HG03108 (cell line): ENCODE data around the gene SYT1.
"Not testable (repeated sequence)": the region's sequence is repeated elsewhere in the genome, so short reads cannot be mapped to it uniquely, and the experiment has no call there.

Source experiments
- ATAC-seq: cut with Tn5 transposase; IDR thresholded peaks from one replicate; pipeline ENCODE4 v1.9.1; 2021; ENCODE audit warnings: moderate library complexity; ENCODE audit not compliant: unreplicated experiment

Gene SYT1

DNA sequence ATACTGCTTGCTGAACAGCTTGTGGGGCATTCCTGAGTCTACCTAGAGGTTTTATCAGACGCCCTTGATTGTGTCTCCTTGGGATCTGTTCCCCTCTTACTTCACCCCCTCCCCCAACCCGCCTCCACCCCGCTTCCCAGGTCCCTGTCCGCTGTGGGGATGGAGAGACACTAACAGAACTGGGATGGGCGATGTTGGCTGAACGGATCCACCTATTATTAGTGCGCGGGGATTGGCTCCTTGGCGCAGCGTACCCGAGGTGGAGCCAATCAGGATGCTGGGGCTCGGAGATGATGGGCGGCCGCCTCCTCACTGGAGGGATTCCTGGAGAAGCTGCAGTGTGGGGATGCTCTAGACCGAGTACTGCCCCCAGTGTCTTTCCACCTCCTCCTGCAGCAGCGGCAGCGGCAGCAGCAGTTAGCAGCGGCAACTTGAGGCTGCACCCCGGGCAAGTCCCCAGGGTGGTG is at the start of gene SYT1:
SYT1 (plus strand) TSS at position 372 of the 467 bp plus-strand sequence.
- ATAC-seq = no peak

DNA sequence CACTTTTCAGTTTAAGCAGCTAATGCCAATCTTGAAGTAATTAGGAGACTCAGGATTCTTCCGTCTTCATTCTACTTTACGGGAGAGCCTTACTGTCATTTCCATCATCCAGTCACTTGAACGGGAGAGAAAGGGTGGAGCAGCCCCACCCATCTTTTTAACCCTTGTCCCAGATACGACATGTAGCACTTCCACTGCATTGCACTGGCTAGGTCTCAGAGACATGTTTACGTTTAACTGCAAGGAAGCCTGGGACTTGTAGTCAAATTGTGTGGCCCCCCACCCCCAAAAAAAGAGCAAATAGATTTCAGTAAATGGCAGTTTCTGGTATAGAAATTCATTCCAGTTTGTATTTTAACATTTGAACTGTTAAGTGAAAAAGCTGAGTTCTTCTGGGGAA is 46.1 kb upstream of the SYT1 start:
- ATAC-seq = no peak

DNA sequence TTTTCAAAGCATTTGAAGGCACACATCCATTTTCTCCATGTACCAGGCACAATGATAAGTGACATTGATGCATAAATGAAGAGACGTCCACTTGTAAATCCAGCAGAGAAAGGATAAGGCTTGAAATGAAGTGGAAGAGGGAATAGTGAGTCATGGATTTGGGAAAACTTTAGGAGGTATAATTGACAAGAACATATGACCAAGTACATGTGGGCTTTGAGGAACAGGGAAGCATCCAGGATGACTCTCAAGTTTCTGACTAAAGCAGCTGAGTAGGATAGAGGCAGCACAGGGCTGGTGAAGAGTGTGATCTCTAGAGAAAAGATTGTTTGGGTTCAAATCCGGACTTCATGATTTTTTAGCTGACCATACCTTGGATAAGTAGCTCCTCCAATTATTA is 43.6 kb upstream of the SYT1 start:
- no peak for ATAC-seq

DNA sequence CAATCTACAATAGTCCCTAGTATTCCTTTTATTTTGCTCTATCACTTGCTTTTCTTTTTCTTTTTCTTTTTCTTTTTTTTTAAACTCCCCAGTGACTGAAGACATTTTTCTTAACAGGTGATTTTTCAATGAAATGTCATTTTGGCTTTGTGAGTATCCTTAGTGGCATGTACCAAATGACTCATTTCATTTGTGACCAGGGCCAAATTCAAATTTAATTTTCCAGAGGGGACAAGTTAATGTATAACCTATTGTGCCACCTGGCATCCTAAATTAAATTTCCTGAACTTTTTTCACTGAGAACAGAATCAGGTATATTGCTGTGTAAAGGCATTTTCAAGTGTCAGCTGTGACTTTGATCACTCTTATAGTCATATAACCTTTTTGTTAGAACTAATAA is 39.7 kb upstream of the SYT1 start:
- no peak for ATAC-seq

DNA sequence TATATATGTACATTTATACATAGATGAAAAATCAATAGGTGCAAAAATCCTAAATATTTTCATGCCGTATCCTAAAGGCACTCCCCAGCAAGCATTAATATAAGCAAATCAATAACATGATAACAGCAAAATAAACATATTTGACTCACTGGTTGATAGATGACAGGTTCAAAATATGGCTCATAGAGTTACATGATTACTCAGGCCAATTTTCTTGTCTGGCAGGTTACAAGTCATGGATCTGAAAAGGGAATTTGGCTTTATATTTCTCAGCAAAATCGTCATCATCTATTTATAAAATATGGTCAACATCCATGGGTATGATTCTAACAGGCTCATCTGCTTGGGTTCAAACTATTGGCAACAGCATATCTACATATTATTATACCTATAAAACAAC is 34.9 kb upstream of the SYT1 start:
- ATAC-seq = no peak

DNA sequence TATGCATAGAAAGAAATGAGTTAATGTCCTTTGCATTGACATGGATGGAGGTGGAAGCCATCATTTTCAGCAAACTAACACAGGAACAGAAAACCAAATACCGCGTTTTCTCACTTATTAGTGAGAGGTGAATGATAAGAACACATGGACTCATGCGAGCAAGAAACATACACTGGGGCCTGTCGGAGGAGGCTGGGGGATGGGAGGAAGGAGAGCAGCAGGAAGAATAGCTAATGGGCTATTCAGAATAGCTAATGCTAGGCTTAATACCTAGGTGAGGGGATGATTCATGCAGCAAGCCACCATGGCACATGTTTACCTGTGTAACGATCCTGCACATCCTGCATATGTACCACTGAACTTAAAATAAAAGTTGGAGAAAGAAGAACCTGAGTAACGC is 29.1 kb upstream of the SYT1 start:
- no peak for ATAC-seq

DNA sequence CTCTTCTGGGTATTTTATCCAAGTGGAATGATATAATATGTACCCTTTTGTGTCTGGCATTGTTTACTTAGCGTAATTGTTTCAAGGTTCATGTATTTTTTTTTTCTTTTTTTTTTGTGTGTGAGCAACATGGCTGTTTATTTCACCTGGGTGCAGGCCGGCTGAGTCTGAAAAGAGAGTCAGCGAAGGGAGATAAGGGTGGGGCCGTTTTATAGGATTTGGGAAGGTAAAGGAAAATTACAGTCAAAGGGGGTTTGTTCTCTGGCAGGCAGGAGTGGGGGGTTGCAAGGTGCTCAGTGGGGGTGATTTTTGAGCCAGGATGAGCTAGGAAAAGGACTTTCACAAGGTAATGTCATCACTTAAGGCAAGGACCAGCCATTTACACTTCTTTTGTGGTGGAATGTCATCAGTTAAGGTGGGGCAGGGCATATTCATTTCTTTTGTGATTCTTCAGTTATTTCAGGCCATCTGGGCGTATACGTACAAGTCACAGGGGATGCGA is 24.0 kb upstream of the SYT1 start:
- not testable (repeated sequence) for ATAC-seq

DNA sequence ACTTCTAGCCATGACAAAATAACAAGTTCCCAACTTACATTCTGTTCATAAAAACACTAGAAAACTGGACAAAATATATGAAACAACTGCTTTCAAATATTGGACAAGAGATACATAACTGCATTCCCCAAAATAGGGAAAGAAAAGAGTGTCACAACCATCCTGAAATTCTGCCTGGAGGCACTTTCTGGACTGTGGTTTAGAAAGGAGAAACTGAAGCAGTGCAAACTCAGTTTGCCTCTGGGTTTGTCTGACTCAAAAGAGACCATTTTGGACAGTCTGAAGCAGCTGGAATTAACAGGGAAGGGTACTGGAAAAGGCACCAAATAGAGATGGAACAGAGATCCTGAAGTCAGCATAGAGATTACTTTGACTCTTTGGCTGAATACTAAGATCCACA is 11.3 kb upstream of the SYT1 start:
- no peak for ATAC-seq

DNA sequence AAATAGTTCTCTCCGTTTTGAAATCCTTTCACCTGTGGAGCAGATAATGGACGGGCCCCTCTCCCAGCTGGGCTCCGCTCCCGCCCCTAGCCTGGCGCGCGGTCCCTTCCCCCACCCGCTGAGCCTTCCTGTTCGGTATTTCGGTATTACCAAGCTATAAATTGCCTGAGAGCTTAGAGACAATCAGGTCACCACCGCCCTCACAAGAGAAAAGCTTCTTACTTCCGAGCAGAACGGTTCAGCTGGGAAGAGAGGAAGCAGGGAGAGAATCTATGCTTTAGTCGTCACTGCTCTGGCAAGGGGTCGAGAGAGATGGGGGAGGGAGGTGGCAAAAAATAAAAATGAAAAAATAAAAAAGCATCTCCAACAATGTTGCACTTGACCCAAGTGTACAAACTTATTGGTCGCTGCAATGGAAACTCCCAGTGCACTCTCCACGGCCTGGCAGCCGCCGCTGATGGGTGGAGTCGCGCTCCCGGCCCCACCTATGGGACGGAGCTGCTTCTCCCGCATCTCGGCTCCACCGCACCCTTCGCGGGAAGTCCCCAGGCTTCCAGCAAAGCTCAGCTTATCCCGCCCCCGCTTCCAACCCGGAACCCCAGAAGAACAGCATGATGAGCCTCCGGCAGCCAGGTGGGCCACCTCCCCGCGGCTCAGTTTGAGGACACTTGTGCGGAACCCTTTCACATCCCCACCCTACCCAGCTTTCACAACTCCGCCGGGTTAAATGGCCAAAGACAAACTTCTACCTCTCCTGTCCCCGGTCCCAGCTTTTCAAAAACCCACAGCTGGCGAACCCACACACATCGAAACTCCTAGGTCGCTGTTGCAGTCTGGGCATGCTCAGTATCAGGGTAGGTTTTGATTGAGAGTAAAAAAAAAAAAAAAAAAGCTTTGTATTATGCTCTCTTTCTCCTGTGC is 832 bp upstream of the SYT1 start:
- peak; percentile 58 for ATAC-seq

DNA sequence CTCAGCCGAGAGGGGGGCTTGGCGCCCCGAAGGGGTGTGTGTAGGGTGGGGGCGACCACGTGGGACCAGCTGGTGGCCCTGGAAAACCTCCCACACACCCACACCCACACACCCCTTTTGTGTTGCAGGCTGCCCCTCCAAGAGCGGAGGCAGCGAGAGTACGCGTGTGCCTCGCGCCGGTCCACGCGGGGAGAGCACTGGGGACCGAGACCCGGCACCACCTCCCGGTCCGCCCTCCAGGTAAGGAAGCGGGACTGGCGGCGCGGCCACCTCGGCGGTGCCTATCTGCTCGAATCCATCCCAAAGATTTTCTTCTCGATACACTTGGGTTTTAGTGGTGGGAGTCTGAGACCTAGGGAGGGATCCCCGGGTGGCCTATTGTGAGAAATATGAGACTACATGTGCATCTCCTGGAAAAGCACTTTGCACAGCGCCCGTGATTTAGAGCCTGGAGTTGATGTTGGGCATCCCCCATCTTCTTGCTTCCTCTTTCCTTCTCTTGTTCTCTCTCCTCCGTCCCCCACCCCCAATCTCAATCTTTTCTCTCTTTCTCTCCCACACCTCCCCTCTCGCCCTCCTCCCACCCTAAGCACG is 393 bp downstream of the SYT1 start:
- no peak for ATAC-seq

DNA sequence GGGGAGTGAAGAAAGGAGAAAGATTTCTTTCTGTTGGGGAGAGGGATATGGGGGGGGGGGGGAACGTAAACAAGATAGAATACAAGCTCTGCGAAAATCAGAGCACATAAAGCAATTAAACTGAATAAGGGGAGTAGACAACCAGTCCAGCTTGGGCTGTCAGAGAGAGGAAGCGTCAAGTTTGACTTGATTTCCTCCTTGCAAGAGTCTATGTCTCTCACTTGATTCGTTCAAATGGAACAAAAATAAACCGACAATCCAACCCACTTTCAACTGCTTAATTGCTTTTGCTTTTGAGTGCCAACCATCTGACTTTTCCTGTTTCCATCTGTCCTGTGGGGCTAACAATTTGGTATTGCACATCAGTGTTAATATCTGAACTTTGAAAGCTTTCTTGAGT is 942 bp downstream of the SYT1 start:
- ATAC-seq = no peak

DNA sequence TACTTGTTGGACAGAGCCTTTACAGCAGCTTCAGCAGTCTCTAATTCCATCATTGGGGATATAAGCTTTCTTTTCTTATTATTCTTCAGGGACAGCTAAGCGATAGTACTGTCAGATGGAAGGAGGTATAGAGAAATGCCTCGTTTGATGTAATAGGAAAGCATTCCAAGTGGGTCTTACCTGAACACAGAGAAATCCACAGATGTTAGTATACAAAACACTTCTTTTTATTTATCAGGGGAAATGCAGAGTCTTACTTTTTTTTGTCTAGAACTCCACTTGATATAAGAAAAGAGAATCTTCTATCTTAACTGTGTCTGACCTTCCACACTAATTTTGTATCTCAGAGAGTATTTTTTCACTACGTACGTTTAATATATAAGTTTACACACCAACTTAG is 1.9 kb downstream of the SYT1 start:
- no peak for ATAC-seq

DNA sequence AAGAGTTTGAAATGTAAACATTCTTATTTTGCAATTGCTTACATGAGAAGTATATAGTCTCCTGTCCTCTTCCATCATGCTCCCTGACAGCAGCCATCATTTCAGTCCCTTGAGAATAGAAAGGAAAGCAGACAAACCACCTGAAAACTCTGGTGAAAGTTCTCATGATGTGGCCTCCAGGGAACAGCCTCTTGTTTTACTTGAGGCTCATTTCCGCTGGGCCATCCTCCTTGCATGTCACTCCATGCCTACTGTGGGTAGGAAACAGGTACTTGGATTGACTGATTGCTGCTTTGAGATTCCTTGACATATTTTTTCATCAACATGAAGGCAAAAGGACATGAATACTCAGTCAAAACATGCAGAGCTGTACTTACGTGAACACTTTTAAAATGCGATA is 6.0 kb downstream of the SYT1 start:
- ATAC-seq = no peak

DNA sequence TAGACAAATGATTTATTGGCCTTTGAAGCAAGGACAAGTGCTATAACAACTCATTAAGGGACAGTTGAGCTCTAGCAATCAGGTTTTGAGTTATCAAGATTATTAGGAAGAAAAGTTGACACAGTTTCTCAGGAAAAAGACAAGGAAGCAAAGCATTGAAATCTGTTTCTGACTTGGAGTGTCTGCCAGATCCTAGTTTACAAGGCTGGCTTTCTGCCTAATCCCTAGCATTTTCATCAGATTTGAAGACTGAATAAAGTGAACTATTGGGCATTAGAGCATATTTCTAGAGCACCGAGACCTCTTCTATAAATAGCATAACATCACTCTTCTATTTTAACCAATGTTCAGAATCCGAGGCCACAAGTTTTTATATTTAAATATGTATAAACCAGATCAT is 7.0 kb downstream of the SYT1 start:
- no peak for ATAC-seq

DNA sequence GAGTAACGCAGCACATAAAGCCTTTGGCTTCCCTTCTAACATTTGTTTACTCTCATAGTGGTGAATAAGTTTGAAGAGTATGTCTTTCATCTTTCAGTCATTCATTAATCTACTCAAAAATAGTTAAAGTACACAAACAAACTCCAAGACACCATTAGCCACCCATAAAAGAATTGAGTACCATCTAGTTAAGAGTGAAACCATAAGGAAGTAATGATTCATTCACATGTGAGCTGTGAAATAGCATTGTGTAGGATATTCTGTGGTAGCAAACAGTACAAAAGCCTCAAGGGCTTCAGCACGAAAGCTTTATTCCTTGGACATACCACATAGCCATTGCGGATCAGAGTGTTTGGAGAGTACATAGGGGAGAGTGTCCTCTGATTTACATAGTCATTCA is 13.9 kb downstream of the SYT1 start:
- ATAC-seq = no peak

DNA sequence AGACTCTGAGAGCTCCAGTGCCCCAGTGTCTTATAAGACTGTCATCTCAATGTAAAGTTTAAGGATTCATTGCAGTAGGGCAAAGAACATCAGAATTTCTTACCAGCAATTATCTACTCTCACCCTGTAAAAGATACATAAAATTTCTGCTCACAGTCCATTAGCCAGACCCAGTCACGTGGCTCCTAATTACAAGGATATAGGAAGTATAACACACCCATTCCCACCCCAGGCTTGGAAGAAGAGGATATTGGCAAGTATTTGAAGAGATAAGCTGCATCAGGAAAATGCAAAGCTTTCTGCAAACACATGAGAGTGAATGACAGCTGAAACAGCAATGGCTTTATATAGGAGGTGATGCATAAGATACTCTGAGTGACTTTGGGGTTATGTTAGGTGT is 14.3 kb downstream of the SYT1 start:
- ATAC-seq = no peak

DNA sequence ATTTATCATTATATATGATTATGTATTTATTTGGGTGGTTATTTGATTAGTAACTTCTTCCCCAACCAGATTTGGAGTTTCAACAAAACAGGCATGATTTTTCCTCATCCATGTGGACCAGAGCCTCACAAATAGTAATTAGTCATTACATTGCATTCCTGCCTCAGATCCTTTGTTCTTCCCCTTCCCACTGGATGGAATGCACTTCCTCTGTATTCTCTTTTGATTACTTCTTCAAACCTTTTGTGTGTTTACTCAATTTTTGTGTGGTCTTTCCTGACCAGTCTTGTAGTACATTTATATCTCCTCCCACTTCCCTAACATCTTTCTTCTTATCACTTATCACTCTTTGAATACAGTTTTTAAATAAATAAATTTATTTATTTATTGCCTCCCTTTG is 15.5 kb downstream of the SYT1 start:
- ATAC-seq = no peak

DNA sequence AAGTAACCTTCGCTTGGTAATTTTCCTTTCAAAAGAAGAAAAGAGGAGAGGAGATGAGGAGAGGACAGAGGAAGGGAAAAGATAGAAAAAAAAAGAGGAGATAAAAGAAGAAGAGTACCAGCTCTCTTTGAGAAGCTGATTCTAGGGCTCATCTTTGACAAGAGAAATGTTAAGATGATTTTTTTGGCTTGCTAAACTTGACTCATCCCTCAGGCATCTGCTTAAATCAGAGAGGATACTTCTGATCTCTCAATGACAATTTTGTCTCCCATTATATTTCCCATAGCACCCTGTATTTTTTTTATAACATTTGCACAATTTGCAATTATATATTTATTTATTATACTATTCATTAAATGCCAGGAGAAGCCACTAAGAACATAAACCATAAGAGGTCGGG is 17.1 kb downstream of the SYT1 start:
- no peak for ATAC-seq

DNA sequence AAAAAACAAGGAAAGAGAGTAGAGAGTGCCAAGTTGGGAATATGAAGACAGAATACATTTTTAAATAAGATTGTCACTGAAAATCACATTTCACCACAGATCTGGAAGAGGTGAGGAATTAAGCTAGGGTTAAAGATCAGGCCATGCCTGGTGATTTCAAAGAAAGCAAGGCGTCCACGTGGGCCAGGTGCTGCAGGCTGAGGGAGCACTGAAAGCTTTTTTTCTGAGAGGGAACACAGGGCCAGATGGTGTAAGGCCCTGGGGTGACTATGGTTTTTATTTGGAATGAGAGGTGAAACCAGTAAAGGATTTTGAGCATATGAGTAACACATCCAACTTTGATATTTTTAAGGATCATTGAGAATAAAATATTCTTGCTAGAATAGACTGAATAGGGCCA is 20.9 kb downstream of the SYT1 start:
- no peak for ATAC-seq

DNA sequence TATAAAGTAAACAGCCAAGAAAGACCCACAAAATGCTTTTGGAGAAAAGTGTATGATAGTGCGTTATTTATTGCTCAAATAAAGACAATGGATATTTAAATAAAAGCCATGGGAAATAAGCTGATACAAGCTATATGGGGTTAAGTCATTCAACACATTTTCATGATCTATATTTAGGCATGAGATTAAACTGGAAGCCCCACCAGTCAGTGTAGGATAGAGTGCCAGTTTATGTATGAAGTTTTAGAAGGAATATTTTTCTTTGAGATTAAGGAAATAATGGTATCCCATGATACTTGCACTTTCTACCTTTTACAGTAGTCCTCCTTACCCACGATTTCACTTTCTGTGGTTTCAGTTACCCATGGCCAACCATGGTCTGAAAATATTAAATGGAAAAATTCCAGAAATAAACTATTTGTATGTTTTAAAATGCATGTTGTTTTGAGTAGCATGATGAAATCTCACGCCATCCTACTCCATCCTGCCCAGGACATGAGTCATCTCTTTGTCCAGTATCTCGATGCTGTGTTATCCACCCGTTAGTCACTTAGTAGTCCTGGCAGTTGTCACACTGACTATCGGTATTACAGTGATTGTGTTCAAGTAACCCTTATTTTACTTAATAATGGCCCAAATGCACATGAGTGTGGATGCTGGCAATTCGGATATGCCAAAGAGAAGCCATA is 22.3 kb downstream of the SYT1 start:
- no peak for ATAC-seq

DNA sequence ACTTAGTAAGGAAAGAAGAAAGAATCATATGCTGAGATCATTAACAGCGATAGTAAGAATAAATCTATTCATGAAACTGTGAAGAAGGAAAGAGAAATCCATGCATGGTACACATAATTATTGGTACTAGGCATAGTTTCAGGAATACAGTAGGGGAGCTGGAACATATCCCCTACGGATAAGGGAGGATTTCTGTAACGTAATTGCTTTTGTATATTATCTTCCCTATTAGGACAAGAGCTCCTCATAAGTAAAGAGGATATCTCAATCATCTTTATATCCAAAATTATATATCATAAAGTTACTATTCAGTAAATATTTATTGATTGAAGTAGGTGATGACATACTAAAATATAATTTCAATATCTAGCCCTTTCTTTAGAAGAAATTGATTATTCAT is 22.9 kb downstream of the SYT1 start:
- no peak for ATAC-seq

DNA sequence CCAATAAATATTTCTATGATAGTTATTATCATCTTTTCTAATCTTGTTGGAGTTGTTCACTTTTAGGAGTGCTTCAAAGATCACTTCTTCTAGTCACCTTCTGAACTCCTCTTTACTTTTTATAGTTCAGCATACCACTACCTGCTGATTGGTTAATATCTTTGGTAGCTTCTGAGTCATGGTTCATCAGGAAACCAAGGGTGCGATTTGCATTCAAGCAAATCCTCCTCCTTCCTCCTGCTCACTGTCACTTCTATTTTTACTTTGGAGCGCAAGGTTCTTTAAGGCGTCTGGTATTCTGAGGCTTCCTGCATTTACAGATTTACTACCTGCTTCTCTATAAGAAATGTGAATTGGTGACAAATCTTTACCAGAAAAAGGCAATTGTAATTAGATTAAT is 24.0 kb downstream of the SYT1 start:
- ATAC-seq = peak; percentile 81
